Raji (cell line): ENCODE data around the gene MTA1.

Experiments
- POLR2A ChIP-seq: IDR thresholded peaks from 2 replicates; pipeline ENCODE4 v1.6.1; 2011; ENCODE audit warnings: low read depth, low read length, control low read depth; ENCODE audit not compliant: insufficient read depth

Gene MTA1

GRCh38 chr14:105384041-105384557, 35.5 kb upstream of the MTA1 start:
- TF ChIP-seq POLR2A = no peak

DNA sequence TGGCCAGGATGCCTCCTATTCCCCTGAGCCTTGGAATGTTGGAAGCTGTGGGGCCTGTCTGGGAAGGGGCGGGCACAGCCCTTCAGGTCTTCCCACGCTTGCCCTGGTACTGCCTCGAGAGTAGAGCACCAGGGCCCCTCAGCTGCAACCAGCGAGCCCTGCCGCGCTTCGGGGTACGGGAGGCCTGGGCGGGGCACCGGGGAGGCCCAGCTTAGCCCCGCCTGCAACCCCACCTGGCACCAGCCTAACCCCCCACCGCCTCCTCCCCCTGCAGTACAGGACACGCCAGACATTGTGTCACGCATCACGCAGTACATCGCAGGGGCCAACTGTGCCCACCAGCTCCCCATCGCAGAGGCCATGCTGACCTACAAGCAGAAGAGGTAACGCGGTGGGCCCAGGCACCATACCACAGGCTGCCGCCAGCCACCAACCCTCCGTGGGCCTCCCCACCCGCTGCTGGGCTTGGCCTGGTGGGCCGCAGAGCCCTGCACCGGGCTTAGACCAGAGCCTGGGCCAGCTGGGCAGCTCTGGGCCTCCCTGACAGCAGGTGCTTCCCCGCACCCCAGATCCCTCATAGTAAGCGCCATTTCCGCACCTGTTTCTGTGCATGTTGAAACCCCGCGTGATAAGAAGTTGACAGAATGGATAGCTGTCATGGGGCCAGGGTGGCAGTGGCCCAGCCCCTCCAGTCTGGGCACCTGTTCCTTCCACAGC, 34.9 kb upstream of the MTA1 start:
- TF ChIP-seq POLR2A = no peak

GRCh38 chr14:105385322-105385637, 34.3 kb upstream of the MTA1 start:
- no peak for TF ChIP-seq POLR2A

- no peak for TF ChIP-seq POLR2A
These were observed 33.8 kb upstream of the MTA1 start for GRCh38 chr14:105385698-105386365.

GRCh38 chr14:105386581-105387529, 32.8 kb upstream of the MTA1 start:
- no peak for TF ChIP-seq POLR2A

- no peak for TF ChIP-seq POLR2A
These were observed 32.1 kb upstream of the MTA1 start for GRCh38 chr14:105387530-105387922.

DNA sequence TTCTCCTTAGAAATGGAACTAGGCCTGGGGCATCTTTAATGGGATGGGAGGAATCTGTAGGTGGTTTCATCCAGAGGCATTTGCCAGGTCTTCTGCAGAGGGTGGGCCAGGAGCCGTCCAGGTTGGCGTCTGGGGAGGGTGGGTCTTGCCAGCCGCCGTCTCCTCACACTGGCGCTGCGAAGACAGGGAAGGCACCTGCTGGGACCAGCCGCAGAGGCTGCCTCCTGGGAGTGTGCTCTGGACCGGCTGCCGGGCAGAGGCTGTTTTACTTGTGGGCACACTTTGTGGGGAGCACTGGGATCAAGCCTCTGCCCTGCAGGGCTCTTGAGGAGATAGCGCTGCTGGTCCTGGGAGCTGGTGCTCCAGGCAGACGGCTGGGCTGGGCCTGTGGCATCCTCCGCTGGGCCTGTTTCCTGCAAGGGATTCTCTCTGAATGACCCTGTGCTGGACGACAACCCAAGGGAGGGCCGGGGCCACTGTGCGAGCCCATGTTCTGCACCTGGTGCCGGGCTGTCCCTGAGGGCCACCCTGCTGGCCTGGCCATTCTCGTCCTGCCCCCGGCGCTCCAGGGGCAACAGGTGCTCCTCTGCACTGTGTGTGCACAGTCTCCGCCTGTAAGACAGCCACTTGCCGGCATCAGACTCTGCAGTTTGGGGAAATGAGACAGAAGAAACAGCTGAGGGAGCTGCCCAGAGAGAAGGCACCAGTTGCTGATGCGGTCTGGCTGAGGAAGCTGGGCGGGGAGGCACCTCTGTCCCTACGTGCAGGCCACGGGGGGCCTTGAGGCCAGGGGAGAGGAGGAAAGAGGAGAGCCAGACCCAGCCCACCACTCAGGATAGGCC, 31.3 kb upstream of the MTA1 start:
- no peak for TF ChIP-seq POLR2A

- no peak for TF ChIP-seq POLR2A
These were observed 30.7 kb upstream of the MTA1 start for GRCh38 chr14:105388976-105389375.

DNA sequence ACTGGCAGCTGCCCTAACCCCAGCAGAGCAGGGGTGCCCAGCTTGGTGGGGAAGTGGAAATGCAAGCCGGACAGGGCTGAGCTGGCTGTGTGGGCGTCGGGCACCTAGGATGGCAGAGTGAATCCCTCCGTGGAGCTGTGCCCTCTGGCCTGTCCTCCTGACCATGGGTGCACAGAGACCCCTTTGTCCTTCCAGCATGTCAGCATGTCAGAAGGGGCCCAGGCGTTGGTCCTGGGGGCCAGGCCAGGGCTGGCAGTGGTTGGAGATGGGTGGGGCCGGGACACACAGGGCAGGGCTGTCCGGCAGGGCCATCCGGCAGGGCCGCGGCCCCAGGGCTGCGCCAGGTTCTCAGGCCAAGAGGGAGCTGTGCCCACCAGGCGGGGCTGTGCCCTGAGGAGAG, 30.1 kb upstream of the MTA1 start:
- no peak for TF ChIP-seq POLR2A

- TF ChIP-seq POLR2A = no peak
These were observed 29.4 kb upstream of the MTA1 start for GRCh38 chr14:105389976-105390848.

DNA sequence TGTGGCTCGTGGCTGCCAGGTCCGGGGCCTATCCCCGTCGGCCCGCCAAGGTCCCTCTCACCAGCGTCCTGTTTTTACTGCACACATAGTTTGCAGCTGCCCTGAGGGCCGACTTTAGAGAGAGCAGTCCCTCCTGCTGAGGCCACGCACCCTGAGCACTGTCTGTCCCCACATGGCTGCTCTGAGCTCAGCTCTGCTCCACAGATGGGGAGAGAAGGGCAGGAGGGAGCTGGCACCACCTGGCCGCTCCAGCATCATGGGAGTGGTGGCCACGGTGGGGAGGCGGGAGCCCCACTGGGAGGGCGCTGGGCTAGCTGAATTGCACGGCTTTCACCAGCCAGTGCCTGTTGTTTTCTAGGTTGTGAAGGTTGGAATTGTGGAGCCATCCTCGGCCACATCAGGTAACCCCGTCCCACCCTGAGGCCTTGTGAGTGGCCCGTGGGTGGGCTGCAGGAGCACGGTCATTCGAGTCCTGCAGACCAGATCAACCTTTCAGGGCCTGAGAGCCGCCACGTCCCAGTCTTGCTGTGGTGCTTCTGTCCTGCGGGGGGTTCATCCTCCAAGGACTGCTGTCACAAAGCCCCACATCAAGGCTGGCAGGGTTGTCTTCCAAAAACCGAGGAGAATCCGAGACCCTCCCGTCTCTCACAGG, 28.7 kb upstream of the MTA1 start:
- TF ChIP-seq POLR2A = no peak

- TF ChIP-seq POLR2A = no peak
These were observed 28.1 kb upstream of the MTA1 start for GRCh38 chr14:105391541-105391940.

DNA sequence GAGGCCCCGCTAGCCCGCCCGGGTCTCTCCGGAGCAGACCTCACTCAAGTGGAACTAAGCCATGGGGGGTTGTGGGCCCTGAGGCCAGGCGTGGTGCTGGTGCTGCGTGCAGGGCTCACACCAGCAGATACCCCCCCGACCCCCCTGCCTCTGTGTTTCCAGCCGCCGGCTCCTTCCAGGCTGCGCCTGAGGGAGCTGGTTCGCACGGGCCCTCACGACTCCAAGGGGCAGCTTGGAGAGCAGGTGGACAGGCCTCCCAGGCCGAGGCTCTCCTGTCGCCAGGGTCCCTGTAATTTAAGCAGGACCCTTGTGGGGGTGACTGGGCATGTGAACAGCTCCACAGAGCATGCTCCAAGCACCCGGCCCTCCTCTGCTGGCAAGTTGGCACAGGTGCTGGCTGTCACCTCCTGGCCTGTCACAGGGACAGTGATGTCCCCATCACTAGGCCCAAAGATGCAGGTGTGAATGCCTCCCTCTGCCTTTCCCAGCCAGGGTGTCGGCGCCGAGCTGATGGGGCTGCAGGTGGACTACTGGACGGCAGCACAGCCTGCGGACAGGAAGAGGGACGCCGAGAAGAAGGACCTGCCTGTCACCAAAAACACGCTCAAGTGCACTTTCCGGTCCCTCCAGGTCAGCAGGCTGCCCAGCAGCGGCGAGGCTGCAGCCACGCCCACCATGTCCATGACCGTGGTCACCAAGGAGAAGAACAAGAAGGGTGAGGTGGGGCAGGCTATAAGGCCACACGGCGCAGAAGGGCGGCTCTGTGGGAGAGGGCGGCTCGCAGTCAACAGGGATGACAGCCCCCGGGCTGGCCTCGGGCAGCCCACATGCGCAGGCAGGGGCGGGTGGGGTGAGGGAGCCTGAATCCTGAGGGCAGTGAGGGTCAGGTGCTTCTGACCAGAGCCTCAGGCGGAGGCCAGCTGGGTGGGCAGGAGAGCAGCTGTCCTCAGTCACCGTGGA, 27.2 kb upstream of the MTA1 start:
- no peak for TF ChIP-seq POLR2A

- no peak for TF ChIP-seq POLR2A
These were observed 26.5 kb upstream of the MTA1 start for GRCh38 chr14:105393151-105393550.
